Mesodermal cell (in vitro differentiated cells): ENCODE data around the gene CPNE9.

Experiments used
- H3K27ac ChIP-seq: 2 replicates; pipeline ENCODE4 v1.7.0; 2013; ENCODE audit warnings: mild to moderate bottlenecking, low read depth, low read length, moderate library complexity; ENCODE audit not compliant: severe bottlenecking
- H3K36me3 ChIP-seq: 2 replicates; pipeline ENCODE4 v1.7.1; 2013; ENCODE audit warnings: mild to moderate bottlenecking, low read length, moderate library complexity; ENCODE audit not compliant: control insufficient read depth, insufficient read depth
- H3K4me1 ChIP-seq: one replicate; pipeline ENCODE4 v1.7.1; 2013; ENCODE audit warnings: mild to moderate bottlenecking, low read length; ENCODE audit not compliant: insufficient read depth, control insufficient read depth, poor library complexity, severe bottlenecking
- H3K4me3 ChIP-seq: 2 replicates; pipeline ENCODE4 v1.7.0; 2013; ENCODE audit warnings: low read length, control low read depth, mild to moderate bottlenecking; ENCODE audit not compliant: insufficient read depth, poor library complexity, severe bottlenecking; ENCODE audit errors: extremely low read depth
- H3K9me3 ChIP-seq: 2 replicates; pipeline ENCODE4 v1.7.1; 2013; ENCODE audit warnings: mild to moderate bottlenecking, low read length, moderate library complexity; ENCODE audit not compliant: control insufficient read depth
- WGBS, 2 experiments: methylation state at CpG; one replicate each; pipeline ENCODE4 v1.1.5; 2013; ENCODE audit warnings: missing lambda C conversion rate in 2 of 2; ENCODE audit not compliant: insufficient coverage in 2 of 2; 5-methylcytosine and 5-hydroxymethylcytosine counted together

Gene CPNE9

DNA sequence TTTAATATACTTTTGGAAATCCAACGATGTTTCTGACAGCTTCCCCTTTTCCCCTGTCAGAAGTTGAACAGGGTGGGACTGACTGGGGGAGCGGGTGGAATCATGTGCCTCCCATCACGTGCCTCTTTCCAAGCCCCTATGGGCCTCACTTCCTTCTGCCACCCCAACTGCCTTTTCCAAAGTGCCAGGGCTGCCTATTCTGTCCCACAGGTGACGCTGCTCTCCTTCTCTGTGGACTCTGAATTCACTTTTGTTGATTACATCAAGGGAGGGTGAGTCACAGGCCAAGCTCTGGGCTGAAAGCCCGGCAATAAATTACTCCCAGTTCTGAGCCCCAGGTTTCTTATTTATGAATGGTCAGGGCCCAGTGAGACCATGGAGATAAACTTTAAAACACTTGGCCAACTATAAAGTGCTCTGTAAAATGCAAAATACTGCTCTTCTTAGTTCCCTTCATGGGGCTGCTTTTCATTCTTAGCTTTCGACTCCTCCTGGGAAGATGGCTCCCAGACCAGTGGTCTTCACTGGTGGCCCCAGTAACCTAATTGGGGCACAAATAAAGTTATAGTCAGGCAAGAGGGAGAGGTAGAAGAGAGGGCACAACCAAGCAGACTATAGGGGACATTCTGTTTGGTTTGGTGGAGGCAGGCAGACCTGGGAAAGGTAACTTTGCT is 12.3 kb downstream of the CPNE9 start:
- H3K4me1 ChIP-seq = no peaks in the 10 kb centered on the region
- H3K4me3 ChIP-seq = no peak overlapping the region
- H3K36me3 ChIP-seq = no peaks in the 10 kb centered on the region
- WGBS, 2 experiments = 71 to 81% methylated on average over 3 to 5 of the region's 6 CpGs
- H3K9me3 ChIP-seq = no peaks in the 10 kb centered on the region
- no peak overlapping the region for H3K27ac ChIP-seq

DNA sequence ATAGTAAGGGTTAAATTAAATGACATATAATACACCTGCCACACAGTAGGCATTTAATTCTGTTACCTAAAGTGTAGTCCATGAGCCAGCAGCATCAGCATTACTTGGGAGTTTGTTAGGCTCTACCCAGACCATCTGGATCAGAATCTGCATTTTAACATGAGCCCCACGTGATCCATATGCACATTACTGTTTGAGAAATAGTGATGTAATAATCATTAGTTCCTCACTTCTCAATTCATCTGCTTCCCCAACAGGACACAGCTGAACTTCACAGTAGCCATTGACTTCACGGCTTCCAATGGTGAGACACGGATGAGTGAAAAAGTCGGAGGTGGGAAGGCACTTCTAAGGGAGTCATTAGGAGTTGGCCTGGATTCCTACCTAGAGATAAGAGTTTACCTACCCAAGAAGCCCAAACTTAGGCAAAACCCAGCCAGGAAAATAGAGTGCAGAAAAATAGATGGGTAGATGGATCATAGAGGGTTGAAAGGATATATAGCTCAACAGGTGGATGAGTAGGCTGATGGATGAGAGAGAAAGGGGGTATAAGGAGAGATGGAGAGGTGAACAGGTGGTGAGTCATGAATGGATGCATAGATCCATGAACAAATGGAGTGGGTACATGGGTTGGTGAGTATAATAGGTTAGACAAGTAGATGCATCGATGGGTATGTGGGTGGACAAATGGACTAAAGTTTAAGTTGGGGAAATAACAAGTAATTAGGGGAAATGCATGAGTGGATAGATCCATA is 13.3 kb downstream of the CPNE9 start:
- Histone ChIP-seq H3K4me1 (no peaks in the 10 kb centered on the region), H3K9me3 (no peaks in the 10 kb centered on the region), H3K27ac (no peak overlapping the region), H3K36me3 (no peaks in the 10 kb centered on the region), H3K4me3 (no peak overlapping the region)
- WGBS, 2 experiments = 69 to 95% methylated on average over 1 to 3 of the region's 5 CpGs

DNA sequence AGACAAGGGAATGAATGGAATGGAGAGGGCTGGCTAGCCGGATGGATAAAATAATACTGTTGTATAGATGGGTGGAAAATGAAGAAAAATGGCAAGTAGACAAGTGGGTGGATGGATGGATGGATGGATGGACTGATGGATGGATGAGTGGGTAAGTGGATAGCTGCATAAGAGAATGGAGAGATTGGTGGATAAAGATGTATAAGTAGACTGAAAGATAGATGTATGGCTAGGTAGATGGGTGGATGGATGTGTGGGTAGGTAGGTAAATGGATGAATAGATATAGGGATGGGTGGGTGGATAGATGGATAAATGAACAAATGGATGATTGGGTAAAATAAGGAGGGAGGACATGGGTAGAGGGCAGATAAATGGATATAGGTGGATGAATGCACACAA is 13.9 kb downstream of the CPNE9 start:
- H3K27ac ChIP-seq = no peak overlapping the region

DNA sequence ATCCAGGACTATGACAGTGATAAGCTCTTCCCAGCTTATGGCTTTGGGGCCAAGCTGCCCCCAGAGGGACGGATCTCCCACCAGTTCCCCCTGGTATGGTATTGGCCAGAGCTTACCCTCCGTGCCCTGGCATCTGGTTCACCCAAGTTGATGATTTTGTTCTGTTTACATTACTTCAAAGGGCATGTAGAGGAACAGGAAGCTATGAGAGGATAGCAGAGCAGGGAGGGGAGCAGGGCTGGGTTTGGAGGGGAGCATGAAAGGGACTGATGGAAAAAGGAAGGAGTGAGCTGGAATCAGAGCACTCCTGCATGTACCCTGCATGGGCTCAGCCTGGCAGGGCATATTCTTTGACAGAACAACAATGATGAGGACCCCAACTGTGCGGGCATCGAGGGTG is 14.5 kb downstream of the CPNE9 start:
- Histone ChIP-seq H3K9me3 (no peaks in the 10 kb centered on the region), H3K36me3 (no peaks in the 10 kb centered on the region), H3K4me3 (no peak overlapping the region), H3K27ac (no peak overlapping the region), H3K4me1 (no peaks in the 10 kb centered on the region)
- WGBS, 2 experiments = 51 to 80% methylated on average over 2 to 4 of the region's 4 CpGs

More for the DNA sequence above, 13.9 kb downstream of the CPNE9 start:
- 91 to 94% methylated on average over 1 of the region's 1 CpG for WGBS, 2 experiments
- H3K36me3 ChIP-seq = no peaks in the 10 kb centered on the region
- H3K4me3 ChIP-seq = no peak overlapping the region
- H3K4me1 ChIP-seq = no peaks in the 10 kb centered on the region
- no peaks in the 10 kb centered on the region for H3K9me3 ChIP-seq

DNA sequence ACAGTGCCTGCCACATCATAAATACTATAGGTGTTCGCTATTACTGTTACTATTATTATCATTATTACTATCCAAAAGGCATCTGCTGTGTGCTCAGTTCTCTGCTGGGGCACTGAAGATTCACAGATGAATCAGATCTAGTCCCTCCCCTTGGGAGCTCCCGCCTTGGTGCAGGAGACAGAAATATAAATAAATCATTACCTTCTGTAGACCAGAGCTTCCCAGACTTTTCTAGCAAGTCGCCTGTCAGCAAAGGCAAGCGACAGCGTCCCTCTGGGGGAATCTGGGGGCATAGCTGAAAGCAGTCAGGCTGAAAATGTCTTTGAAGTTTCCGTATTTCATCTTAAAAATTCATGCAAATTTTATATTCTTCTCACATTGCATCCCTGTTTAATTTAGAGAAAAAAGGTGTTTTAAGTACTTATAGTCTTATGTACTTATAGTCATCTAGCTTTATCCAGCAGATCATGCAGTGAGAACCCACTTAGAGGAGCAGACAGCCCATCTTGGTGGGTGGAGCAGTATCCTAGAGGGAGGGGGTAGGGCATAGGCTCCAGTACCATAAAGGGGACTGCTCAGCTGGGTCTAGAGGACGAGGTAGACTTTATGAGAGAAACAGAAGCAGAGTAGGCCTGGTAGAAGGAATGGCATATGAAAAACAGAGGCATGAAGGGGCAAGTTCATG is 17.5 kb downstream of the CPNE9 start:
- H3K36me3 ChIP-seq = no peaks in the 10 kb centered on the region
- no peaks in the 10 kb centered on the region for H3K4me1 ChIP-seq
- H3K27ac ChIP-seq = no peak overlapping the region
- no peaks in the 10 kb centered on the region for H3K9me3 ChIP-seq
- WGBS, 2 experiments = 34 to 35% methylated on average over 3 to 4 of the region's 7 CpGs
- H3K4me3 ChIP-seq = no peak overlapping the region

DNA sequence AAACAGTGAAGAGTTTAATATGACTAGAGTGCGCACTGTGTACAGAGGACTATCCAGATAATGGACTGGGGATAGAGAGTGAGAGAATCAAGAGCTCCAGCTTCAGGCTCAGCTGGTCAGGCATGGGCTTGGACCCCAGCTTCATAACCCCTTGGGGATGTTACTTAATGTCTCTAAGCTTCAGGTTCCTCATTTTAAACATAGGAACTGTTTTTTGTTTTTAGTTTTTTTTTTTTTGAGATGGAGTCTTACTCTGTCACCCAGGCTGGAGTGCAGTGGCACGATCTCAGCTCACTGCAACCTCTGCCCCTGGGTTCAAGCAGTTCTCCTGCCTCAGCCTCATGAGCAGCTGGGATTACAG is 18.0 kb downstream of the CPNE9 start:
- Histone ChIP-seq H3K4me3 (no peak overlapping the region), H3K27ac (no peak overlapping the region), H3K4me1 (no peaks in the 10 kb centered on the region), H3K9me3 (no peaks in the 10 kb centered on the region), H3K36me3 (no peaks in the 10 kb centered on the region)
- 86% methylated on average over 2 of the region's 2 CpGs; no CpG with 5 or more reads in 1 of the 2 experiments for WGBS, 2 experiments

DNA sequence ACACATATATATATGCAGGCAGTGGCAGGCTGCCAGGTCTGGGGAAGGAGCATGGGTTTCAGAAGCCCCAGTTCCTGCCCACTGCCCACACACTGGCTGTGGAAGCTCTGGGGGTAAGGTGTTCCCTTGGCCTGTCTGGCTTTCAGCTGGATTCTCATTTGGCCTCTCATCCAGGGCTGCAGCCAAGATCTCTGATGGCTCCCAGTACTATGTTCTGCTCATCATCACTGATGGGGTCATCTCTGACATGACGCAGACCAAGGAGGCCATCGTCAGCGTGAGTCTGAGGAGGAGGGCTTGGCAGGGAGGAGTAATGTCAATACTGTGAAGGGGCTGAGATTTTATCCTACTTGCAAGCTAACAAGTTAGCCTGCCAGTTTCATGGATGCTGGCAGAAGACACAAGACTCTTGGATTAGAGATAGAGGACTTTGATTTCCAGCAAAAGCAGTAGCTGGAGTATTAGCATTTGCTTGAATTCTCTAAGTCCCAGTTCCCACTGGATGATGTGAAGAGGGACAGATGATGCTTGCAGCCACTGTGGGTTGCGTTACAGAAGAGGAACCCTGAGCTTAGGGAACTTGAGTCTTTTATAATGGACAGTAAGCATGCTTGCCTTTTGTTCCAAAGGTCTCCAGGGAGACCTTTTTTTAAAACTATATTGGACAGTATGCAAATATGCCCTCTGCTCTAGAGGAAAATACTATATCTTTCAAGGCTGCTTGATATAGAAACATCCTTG is 22.3 kb downstream of the CPNE9 start:
- no peak overlapping the region for H3K27ac ChIP-seq
- peaks cover 8% of the 10 kb centered on the region for H3K4me1 ChIP-seq
- H3K4me3 ChIP-seq = no peak overlapping the region
- H3K36me3 ChIP-seq = no peaks in the 10 kb centered on the region
- 91 to 100% methylated on average over 3 to 4 of the region's 4 CpGs for whole genome bisulfite sequencing, 2 experiments
- no peaks in the 10 kb centered on the region for H3K9me3 ChIP-seq

DNA sequence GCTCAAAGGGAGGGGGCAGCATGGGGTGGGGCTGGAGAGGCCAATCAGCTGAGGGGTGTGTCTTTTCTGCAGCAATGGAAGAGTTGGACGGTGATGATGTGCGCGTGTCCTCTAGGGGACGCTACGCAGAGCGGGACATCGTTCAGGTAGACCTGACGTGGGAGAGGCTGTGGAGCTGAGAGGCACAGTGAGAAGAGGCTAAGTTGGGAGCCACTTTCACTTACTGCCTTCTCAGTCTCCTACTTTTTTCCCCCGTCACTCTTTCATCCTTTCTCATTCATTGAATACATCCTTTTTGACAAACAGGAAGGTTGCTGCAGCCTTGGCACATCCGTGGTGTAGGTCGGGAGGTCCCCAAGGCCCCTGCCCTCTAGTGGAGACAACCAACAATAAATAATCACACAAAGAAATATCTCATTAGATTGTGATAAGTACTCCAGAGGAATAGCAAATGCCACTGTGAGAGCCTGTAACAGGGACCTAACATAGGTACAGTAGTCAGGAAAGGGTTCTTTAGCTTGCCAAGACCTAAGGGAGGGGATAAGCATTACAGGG is 23.5 kb downstream of the CPNE9 start:
- no peaks in the 10 kb centered on the region for H3K9me3 ChIP-seq
- H3K36me3 ChIP-seq = no peaks in the 10 kb centered on the region
- H3K4me3 ChIP-seq = no peak overlapping the region
- H3K27ac ChIP-seq = no peak overlapping the region
- WGBS, 2 experiments = 0 to 19% methylated on average over 1 to 8 of the region's 11 CpGs
- peaks cover 8% of the 10 kb centered on the region for H3K4me1 ChIP-seq

DNA sequence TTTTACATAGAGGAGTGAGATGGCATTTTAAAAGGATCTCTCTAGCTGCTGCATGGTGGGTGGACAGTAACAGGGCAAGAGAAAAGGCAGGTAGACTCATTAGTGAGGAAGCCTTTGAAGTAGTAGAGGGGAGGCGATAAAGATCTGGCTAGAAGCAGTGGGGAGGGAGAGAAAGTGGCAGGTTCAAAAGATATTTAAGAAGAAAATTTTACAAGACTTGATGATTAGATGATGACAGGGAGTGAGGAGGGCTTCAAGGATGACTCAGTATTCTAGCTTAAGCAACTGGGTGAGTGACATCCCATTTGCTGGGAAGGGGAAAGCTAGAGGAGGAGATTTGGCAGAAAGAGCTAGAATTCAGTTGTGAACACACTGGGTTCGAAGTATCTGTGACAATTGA is 24.1 kb downstream of the CPNE9 start:
- Histone ChIP-seq H3K4me3 (no peak overlapping the region), H3K27ac (no peak overlapping the region), H3K36me3 (peaks cover under 1% of the 10 kb centered on the region), H3K4me1 (peaks cover 10% of the 10 kb centered on the region), H3K9me3 (no peaks in the 10 kb centered on the region)
- 85 to 93% methylated on average over 2 of the region's 2 CpGs for WGBS, 2 experiments

DNA sequence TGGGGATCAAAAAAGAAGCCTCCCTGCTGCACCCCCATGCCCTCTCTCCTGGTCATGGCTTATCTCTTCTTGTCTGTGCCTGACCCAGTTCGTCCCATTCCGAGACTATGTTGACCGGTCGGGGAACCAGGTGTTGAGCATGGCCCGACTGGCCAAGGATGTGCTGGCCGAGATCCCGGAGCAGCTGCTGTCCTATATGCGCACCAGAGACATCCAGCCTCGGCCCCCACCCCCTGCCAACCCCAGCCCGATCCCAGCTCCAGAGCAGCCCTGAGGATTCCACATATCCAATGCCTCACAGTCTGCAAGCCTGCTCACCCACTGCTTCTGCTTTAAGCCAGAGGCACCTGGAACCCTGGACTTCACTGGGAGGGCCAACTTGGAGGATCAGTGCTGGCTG is 25.8 kb downstream of the CPNE9 start:
- Histone ChIP-seq H3K4me1 (peaks cover 18% of the 10 kb centered on the region), H3K4me3 (no peak overlapping the region), H3K36me3 (peaks cover 17% of the 10 kb centered on the region), H3K27ac (no peak overlapping the region), H3K9me3 (no peaks in the 10 kb centered on the region)
- 87 to 94% methylated on average over 6 to 10 of the region's 10 CpGs for WGBS, 2 experiments
